Kidney (tissue), 14 donors: ENCODE results near the gene HAPLN2. TPM values are rescaled to one million over a fixed set of nuclear protein-coding genes. Genes with fewer than 3 reads are reported as not detected.

Experiments
- DNase-seq, 5 donors: peaks; one replicate each; pipeline ENCODE4 v3.0.0-alpha.2; 2013 to 2020
- FAIRE-seq: peaks from 2 replicates; lab custom pipeline; 2012; peaks lifted over from hg19 to GRCh38; lab: Jason Lieb, UNC
- H3K27ac ChIP-seq, 2 donors: one replicate each; pipeline ENCODE4 v1.7.0; 2013; ENCODE audit warnings: low read depth in 2 of 2, low read length in 2 of 2, inconsistent platforms in 1 of 2
- H3K27me3 ChIP-seq: one replicate; pipeline ENCODE4 v1.7.1; 2013; ENCODE audit warnings: low read length, inconsistent platforms; ENCODE audit not compliant: control insufficient read depth, insufficient read depth
- H3K36me3 ChIP-seq, 3 donors: one replicate each; pipeline versions ENCODE4 v1.7.0 to v1.7.1; 2013; ENCODE audit warnings: low read length in 3 of 3, control low read depth in 1 of 3, inconsistent platforms in 1 of 3; ENCODE audit not compliant: insufficient read depth in 3 of 3, control insufficient read depth in 2 of 3
- H3K4me1 ChIP-seq, 3 donors: one replicate each; pipeline versions ENCODE4 v1.7.0 to v1.7.1; 2013; ENCODE audit warnings: low read length in 3 of 3, inconsistent platforms in 1 of 3, low read depth in 1 of 3; ENCODE audit not compliant: control insufficient read depth in 2 of 3, insufficient read depth in 2 of 3
- H3K4me3 ChIP-seq, 3 donors: one replicate each; pipeline versions ENCODE4 v1.7.0 to v1.8.1; 2013; ENCODE audit warnings: low read length in 3 of 3, control low read depth in 1 of 3, inconsistent platforms in 1 of 3
- H3K9ac ChIP-seq, 3 donors: one replicate each; pipeline versions ENCODE4 v1.7.0 to v1.7.1; 2013; ENCODE audit warnings: low read length in 3 of 3, control low read depth in 1 of 3, inconsistent platforms in 1 of 3
- H3K9me3 ChIP-seq, 3 donors: one replicate each; pipeline versions ENCODE4 v1.7.0 to v1.7.1; 2013; ENCODE audit warnings: low read length in 3 of 3, control low read depth in 1 of 3, inconsistent platforms in 1 of 3; ENCODE audit not compliant: control insufficient read depth in 2 of 3, insufficient read depth in 1 of 3
- CTCF ChIP-seq: IDR thresholded peaks from 3 replicates; pipeline ENCODE4 v1.5.1; 2012; ENCODE audit warnings: mild to moderate bottlenecking, moderate library complexity, borderline replicate concordance; ENCODE audit not compliant: insufficient read depth; ENCODE audit errors: extremely low read depth
- intact Hi-C: fragments of 100-400 bp; cut with DNase I; formaldehyde crosslinking; loops from one replicate; pipeline ENCODE4 v1.11.1; 2022
- polyA plus RNA-seq: library from polyadenylated mRNA; stranded (reverse); fragments of 350-450 nt; fragmentation: Illumina TruSeq; extraction: RNeasy Lipid Tissue Mini Kit (QIAGEN cat#74804); gene quantifications from one replicate; pipeline ENCODE4 v1.2.3, GENCODE V29; 2014; ENCODE audit warnings: low read depth, low replicate concordance; ENCODE audit not compliant: insufficient read depth
- total RNA-seq: library from RNA; stranded (reverse); fragmentation: NEBNext Ultra II Directional; extraction: Animal tissue kit (Norgen Biotek cat#: 25700); gene quantifications from one replicate; pipeline ENCODE4 v1.2.1, GENCODE V29; 2021
- donor health status: control.
- donor health status: control.
- donor health status: control.
- donor health status: control.
- donor health status: control.
- donor health status: DM: yes; HTN: yes; CAD: no.
- donor health status: Normal renal cell carcinoma (clear cell type).

HAPLN2 gene
- total and polyA plus RNA-seq, 2 donors from 2014 or later, result 0.30 to 1.9 TPM

- TF ChIP-seq CTCF, result no peak
- Histone ChIP-seq H3K27me3 (no peaks in the 10 kb centered on the region), H3K4me3 (no peak overlapping the region), H3K27ac (peak overlapping the region; percentile 71 to 80), H3K4me1 (peaks cover 2 to 33% (median 23%) of the 10 kb centered on the region in 3 donors), H3K9ac (no peak overlapping the region), H3K36me3 (no peaks in the 10 kb centered on the region), H3K9me3 (no peaks in the 10 kb centered on the region)
- FAIRE-seq (no peak), DNase-seq (no peak)
- intact Hi-C loops, result no loop called here
Measured at GRCh38 chr1:156665539-156665938, 46.3 kb downstream of the HAPLN2 start.

GRCh38 chr1:156666862-156667609, 47.8 kb downstream of the HAPLN2 start:
- H3K4me1 ChIP-seq, result peaks cover 2 to 26% (median 17%) of the 10 kb centered on the region in 3 donors
- H3K9ac ChIP-seq, result no peak overlapping the region
- no peaks in the 10 kb centered on the region for H3K27me3 ChIP-seq
- FAIRE-seq (no peak), DNase-seq (peak in 1 of 5 donors; percentile 48)
- H3K27ac ChIP-seq, result peak overlapping the region; percentile 54 to 85
- TF ChIP-seq CTCF, result no peak
- intact Hi-C loops, result no loop called here
- H3K36me3 ChIP-seq, result peaks cover 0 to 2% (median 0%) of the 10 kb centered on the region in 3 donors
- H3K4me3 ChIP-seq, result no peak overlapping the region
- no peaks in the 10 kb centered on the region for H3K9me3 ChIP-seq

GRCh38 chr1:156667610-156667967, 48.4 kb downstream of the HAPLN2 start:
- Histone ChIP-seq H3K36me3 (peaks cover 0 to 2% (median 0%) of the 10 kb centered on the region in 3 donors), H3K4me3 (no peak overlapping the region), H3K4me1 (peaks cover 2 to 23% (median 12%) of the 10 kb centered on the region in 3 donors), H3K27ac (peak overlapping the region; percentile 54 to 85), H3K9me3 (no peaks in the 10 kb centered on the region), H3K27me3 (no peaks in the 10 kb centered on the region), H3K9ac (peak overlapping the region in 1 of 3 donors; percentile 26)
- FAIRE-seq (no peak), DNase-seq (peak in 1 of 5 donors; percentile 50)
- TF ChIP-seq CTCF, result no peak
- intact Hi-C loops, result no loop called here
